Vagina (tissue), 2 donors: ENCODE results near the gene PEX11B.

Experiments used
- CTCF ChIP-seq, 3 experiments: fragments of 450-650 bp in 2 of 3; fragments of 200-600 bp in 1 of 3; sonication (generic) in 1 of 3; IDR thresholded peaks; one replicate each; pipeline ENCODE4 v1.5.1; 2017 to 2019; ENCODE audit warnings: antibody characterized with exemption in 3 of 3, mild to moderate bottlenecking in 2 of 3, moderate library complexity in 2 of 3
- POLR2A ChIP-seq, 2 donors: fragments of 450-650 bp; IDR thresholded peaks; one replicate each; pipeline ENCODE4 v1.6.1; 2017; ENCODE audit warnings: antibody characterized with exemption in 2 of 2, mild to moderate bottlenecking in 2 of 2, moderate library complexity in 2 of 2
- POLR2AphosphoS5 ChIP-seq, 2 donors: sonication (generic); formaldehyde crosslinking; IDR thresholded peaks; one replicate each; pipeline ENCODE4 v1.9.0; 2017; ENCODE audit warnings: antibody characterized with exemption in 2 of 2, mild to moderate bottlenecking in 2 of 2, low read depth in 1 of 2; ENCODE audit not compliant: insufficient read depth in 1 of 2

GRCh38 chr1:145868232-145868631, 50.3 kb downstream of the PEX11B start:
- TF ChIP-seq CTCF (IDR thresholded peaks at IDR 0.05): no peak
- no peak for TF ChIP-seq POLR2A (IDR thresholded peaks at IDR 0.05)
- TF ChIP-seq POLR2AphosphoS5 (IDR thresholded peaks at IDR 0.05; ENCODE audit: insufficient read depth in 1 of 2, low read depth in 1 of 2): no peak
